Esophagus muscularis mucosa (tissue), 4 donors: ENCODE results near the gene ABCD4. TPM values are rescaled to one million over a fixed set of nuclear protein-coding genes. Genes with fewer than 3 reads are reported as not detected.
"Not testable (repeated sequence)": the region's sequence is repeated elsewhere in the genome, so short reads cannot be mapped to it uniquely, and the experiment has no call there.

Experiments
- DNase-seq: peaks from one replicate; pipeline ENCODE4 v3.0.0-alpha.2; 2017; ENCODE audit errors: extremely low spot score
- H3K27ac ChIP-seq, 4 donors: fragments of 200-600 bp; sonication (generic); replicated peaks in 1 of 4; 1 replicate in 3 of 4; 2 replicates in 1 of 4; pipeline ENCODE4 v1.5.1; 2016 to 2019; ENCODE audit warnings: mild to moderate bottlenecking in 1 of 4
- H3K27me3 ChIP-seq, 4 donors: fragments of 200-600 bp; sonication (generic); one replicate each; pipeline versions ENCODE4 v1.5.1 to v1.6.0; 2016 to 2019
- H3K36me3 ChIP-seq, 4 donors: fragments of 200-600 bp; sonication (generic); one replicate each; pipeline ENCODE4 v1.5.1; 2016 to 2019
- H3K4me1 ChIP-seq, 4 donors: fragments of 200-600 bp; sonication (generic); one replicate each; pipeline ENCODE4 v1.5.1; 2016 to 2019
- H3K4me3 ChIP-seq, 4 donors: fragments of 200-600 bp; sonication (generic); 1 replicate in 2 of 4; 2 replicates in 2 of 4; pipeline ENCODE4 v1.5.1; 2016 to 2019; ENCODE audit warnings: mild to moderate bottlenecking in 4 of 4, moderate library complexity in 1 of 4
- H3K9me3 ChIP-seq, 4 donors: fragments of 200-600 bp; sonication (generic); 1 replicate in 3 of 4; 2 replicates in 1 of 4; pipeline ENCODE4 v1.5.1; 2016 to 2019
- EP300 ChIP-seq: sonication (generic); formaldehyde crosslinking; IDR thresholded peaks from one replicate; pipeline ENCODE4 v1.6.1; 2017; ENCODE audit warnings: antibody characterized with exemption
- POLR2A ChIP-seq: fragments of 450-650 bp; IDR thresholded peaks from one replicate; pipeline ENCODE4 v1.6.1; 2017; ENCODE audit warnings: antibody characterized with exemption, moderate library complexity, mild to moderate bottlenecking, low read depth
- POLR2AphosphoS5 ChIP-seq, 2 donors: sonication (generic); formaldehyde crosslinking; IDR thresholded peaks; one replicate each; pipeline ENCODE4 v1.6.1; 2017; ENCODE audit warnings: antibody characterized with exemption in 2 of 2
- WGBS: methylation state at CpG from one replicate; pipeline ENCODE4 v1.1.5; 2018; 5-methylcytosine and 5-hydroxymethylcytosine counted together
- intact Hi-C: fragments of 100-400 bp; cut with DNase I; formaldehyde crosslinking; loops from one replicate; pipeline ENCODE4 v1.15.1; 2023
- total RNA-seq, 4 donors: library from RNA; depleted of rRNA; stranded (reverse); fragments of >200 nt; gene quantifications; one replicate each; pipeline versions ENCODE4 v1.1.0 to v1.2.1, GENCODE V29; 2016
- TF ChIP-seq, protein P1 (sequence below), 3 experiments: fragments of 200-600 bp in 2 of 3; fragments of 450-650 bp in 1 of 3; sonication (generic) in 2 of 3; IDR thresholded peaks; one replicate each; pipeline ENCODE4 v1.5.1; 2017 to 2019; ENCODE audit warnings: antibody characterized with exemption in 3 of 3, mild to moderate bottlenecking in 2 of 3, moderate library complexity in 1 of 3

The ABCD4 gene
- total RNA-seq, 4 donors from 2014 or later = 25.5 to 39.5 (median 29.3) TPM

- Histone ChIP-seq H3K9me3 (peaks cover 0 to 6% (median 6%) of the 10 kb centered on the region in 4 donors), H3K4me3 (no peak overlapping the region), H3K36me3 (peaks cover 9 to 23% (median 9%) of the 10 kb centered on the region in 4 donors), H3K27me3 (no peaks in the 10 kb centered on the region), H3K27ac (no peak overlapping the region), H3K4me1 (no peaks in the 10 kb centered on the region)
- no peak for DNase-seq
- intact Hi-C loops = no loop called here
- TF ChIP-seq POLR2AphosphoS5 (IDR thresholded peaks at IDR 0.05) (no peak), POLR2A (no peak), EP300 (no peak)
- TF ChIP-seq, protein P1, sequence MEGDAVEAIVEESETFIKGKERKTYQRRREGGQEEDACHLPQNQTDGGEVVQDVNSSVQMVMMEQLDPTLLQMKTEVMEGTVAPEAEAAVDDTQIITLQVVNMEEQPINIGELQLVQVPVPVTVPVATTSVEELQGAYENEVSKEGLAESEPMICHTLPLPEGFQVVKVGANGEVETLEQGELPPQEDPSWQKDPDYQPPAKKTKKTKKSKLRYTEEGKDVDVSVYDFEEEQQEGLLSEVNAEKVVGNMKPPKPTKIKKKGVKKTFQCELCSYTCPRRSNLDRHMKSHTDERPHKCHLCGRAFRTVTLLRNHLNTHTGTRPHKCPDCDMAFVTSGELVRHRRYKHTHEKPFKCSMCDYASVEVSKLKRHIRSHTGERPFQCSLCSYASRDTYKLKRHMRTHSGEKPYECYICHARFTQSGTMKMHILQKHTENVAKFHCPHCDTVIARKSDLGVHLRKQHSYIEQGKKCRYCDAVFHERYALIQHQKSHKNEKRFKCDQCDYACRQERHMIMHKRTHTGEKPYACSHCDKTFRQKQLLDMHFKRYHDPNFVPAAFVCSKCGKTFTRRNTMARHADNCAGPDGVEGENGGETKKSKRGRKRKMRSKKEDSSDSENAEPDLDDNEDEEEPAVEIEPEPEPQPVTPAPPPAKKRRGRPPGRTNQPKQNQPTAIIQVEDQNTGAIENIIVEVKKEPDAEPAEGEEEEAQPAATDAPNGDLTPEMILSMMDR (IDR thresholded peaks at IDR 0.05) = no peak
- WGBS = 100% methylated on average over 2 of the region's 2 CpGs
Observed at GRCh38 chr14:74278080-74278479, 24.7 kb downstream of the ABCD4 start.

DNA sequence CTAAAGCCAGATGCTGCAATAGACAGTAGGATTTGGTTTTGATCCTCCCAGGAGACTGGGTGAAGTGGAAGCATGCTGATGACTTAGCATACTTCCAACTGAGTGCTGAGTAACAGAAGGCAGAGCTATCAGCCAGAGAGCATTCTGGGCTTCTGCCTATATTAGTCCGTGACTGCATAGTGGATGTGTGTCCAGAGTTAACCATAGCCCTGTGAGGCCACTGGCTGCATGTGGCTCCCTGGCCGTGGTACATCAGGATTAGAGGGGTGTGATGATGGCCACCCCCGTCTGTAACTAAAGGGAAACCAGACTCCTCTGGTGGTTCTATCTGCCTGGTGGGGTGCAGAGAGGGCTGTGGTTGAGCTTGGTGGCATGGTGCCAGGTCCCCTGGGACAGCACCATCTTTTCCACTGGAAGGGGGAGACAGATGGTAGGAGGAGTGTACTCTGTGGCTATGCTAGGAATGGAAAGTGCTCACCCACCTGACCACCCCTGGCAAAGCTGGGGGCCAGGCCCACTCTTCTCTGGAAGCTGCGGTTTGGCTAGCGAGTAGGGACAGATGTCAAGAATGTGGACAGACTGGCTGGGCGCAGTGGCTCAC, 27.4 kb downstream of the ABCD4 start:
- intact Hi-C loops = no loop called here
- Histone ChIP-seq H3K9me3 (peaks cover 0 to 6% (median 6%) of the 10 kb centered on the region in 4 donors), H3K27ac (no peak overlapping the region), H3K36me3 (no peaks in the 10 kb centered on the region), H3K4me3 (no peak overlapping the region), H3K27me3 (no peaks in the 10 kb centered on the region), H3K4me1 (no peaks in the 10 kb centered on the region)
- 77% methylated on average over 6 of the region's 6 CpGs for WGBS
- no peak for DNase-seq
- TF ChIP-seq POLR2A (no peak), POLR2AphosphoS5 (IDR thresholded peaks at IDR 0.05) (no peak), EP300 (no peak)
- TF ChIP-seq, protein P1 (IDR thresholded peaks at IDR 0.05) = no peak

DNA sequence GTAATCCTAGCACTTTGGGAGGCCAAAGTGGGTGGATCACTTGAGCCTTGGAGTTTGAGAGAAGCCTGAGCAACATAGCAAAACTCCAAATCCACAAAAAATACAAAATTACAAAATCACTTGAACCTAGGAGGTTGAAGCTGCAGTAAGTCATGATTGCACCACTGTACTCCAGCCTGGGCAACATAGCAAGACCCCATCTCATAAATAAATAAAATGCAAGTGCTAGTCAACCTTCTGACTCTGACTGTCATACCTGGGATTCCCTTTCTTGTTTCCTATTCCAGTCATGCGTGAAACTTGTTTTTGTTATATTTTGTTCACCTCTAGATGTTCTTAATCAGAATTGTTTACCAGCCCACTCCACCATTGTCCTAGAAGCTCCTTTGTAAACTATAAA, 31.4 kb downstream of the ABCD4 start:
- DNase-seq = no peak
- 93% methylated on average over 1 of the region's 1 CpG for WGBS
- no peaks in the 10 kb centered on the region for H3K27me3 ChIP-seq

GRCh38 chr14:74270382-74271177, 32.2 kb downstream of the ABCD4 start:
- intact Hi-C loops, H3K4me3 ChIP-seq, H3K9me3 ChIP-seq, DNase-seq, H3K27ac ChIP-seq, H3K36me3 ChIP-seq, H3K27me3 ChIP-seq, H3K4me1 ChIP-seq: not testable (repeated sequence)
- WGBS = 62% methylated on average over 14 of the region's 14 CpGs

More for the DNA sequence above, 31.4 kb downstream of the ABCD4 start:
- Histone ChIP-seq H3K36me3 (no peaks in the 10 kb centered on the region), H3K4me1 (no peaks in the 10 kb centered on the region), H3K9me3 (no peaks in the 10 kb centered on the region), H3K27ac (no peak overlapping the region), H3K4me3 (no peak overlapping the region)
- intact Hi-C loops = no loop called here
- TF ChIP-seq EP300 = no peak
- TF ChIP-seq POLR2AphosphoS5 (IDR thresholded peaks at IDR 0.05) = no peak
- no peak for TF ChIP-seq POLR2A
- TF ChIP-seq, protein P1 (IDR thresholded peaks at IDR 0.05) = no peak

GRCh38 chr14:74267588-74267987, 35.1 kb downstream of the ABCD4 start:
- no peak overlapping the region for H3K27ac ChIP-seq
- intact Hi-C loops = no loop called here
- TF ChIP-seq, protein P1 (IDR thresholded peaks at IDR 0.05) = no peak
- TF ChIP-seq EP300 = no peak
- no peak for TF ChIP-seq POLR2A
- no peak for TF ChIP-seq POLR2AphosphoS5 (IDR thresholded peaks at IDR 0.05)

More at GRCh38 chr14:74267588-74267987, 35.1 kb downstream of the ABCD4 start:
- Histone ChIP-seq H3K36me3 (no peaks in the 10 kb centered on the region), H3K9me3 (no peaks in the 10 kb centered on the region), H3K27me3 (no peaks in the 10 kb centered on the region), H3K4me3 (no peak overlapping the region), H3K4me1 (no peaks in the 10 kb centered on the region)
- DNase-seq = no peak
- WGBS = 59% methylated on average over 3 of the region's 3 CpGs
